K562 (cell line): Measurements from ENCODE around the gene NMUR1. TPM values are rescaled to one million over a fixed set of nuclear protein-coding genes. Genes with fewer than 3 reads are reported as not detected.

Experiments used
- ATAC-seq: fragments of 200-7000 bp; cut with Tn5 transposase; 3 replicates; pipeline ENCODE4 v1.9.1; 2020; ENCODE audit warnings: moderate library complexity
- BruUV-seq: library from RNA; stranded (reverse); fragments of 400-500 nt; replicated peaks from 2 replicates; lab custom pipeline; 2021; lab: Mats Ljungman, UMichigan
- CTCF ChIA-PET: fragments of 300-600 bp; formaldehyde crosslinking; extraction: SDS; loops from one replicate; lab custom pipeline; 2021; ENCODE audit warnings: low intra/inter-chr PET ratio; lab: Yijun Ruan, JAX
- POLR2A ChIA-PET: fragments of 300-600, 350-650 bp; sonication (Branson Sonifier 250); formaldehyde crosslinking; extraction: SDS; loops from one replicate; lab custom pipeline; 2021; ENCODE audit warnings: antibody characterized with exemption, inconsistent platforms; lab: Yijun Ruan, JAX
- DNase-seq, 4 experiments: peaks; one replicate each; pipeline versions ENCODE4 v3.0.0 to v3.0.0-alpha.2; 2011 to 2018; ENCODE audit warnings: low spot score in 3 of 4, mixed read lengths in 3 of 4; ENCODE audit errors: extremely low read depth in 1 of 4
- FAIRE-seq: peaks from 2 replicates; lab custom pipeline; 2011; peaks lifted over from hg19 to GRCh38; lab: Jason Lieb, UNC
- H2AFZ ChIP-seq: 2 replicates; pipeline ENCODE4 v1.6.0; 2011; ENCODE audit warnings: low read depth, low read length, control low read depth, inconsistent platforms
- H3K27ac ChIP-seq: fragments of 200-600 bp; 3 replicates; pipeline ENCODE4 v1.8.0; 2011; ENCODE audit warnings: low read depth, mild to moderate bottlenecking, control low read depth, inconsistent platforms, low read length, moderate library complexity, mixed read lengths; ENCODE audit errors: extremely low read depth
- H3K27me3 ChIP-seq, 2 experiments: fragments of 300-600 bp in 1 of 2; 2 replicates in 1 of 2; 3 replicates in 1 of 2; pipeline versions ENCODE4 v1.6.0 to v1.8.0; 2011; ENCODE audit warnings: inconsistent platforms in 2 of 2, low read length in 2 of 2, mild to moderate bottlenecking in 1 of 2, mixed read lengths in 1 of 2, moderate library complexity in 1 of 2; ENCODE audit not compliant: control insufficient read depth in 2 of 2, insufficient read depth in 2 of 2
- H3K36me3 ChIP-seq: fragments of 300-600 bp; 3 replicates; pipeline ENCODE4 v1.8.0; 2011; ENCODE audit warnings: mild to moderate bottlenecking, low read length, inconsistent platforms; ENCODE audit not compliant: control insufficient read depth, insufficient read depth
- H3K4me1 ChIP-seq, 2 experiments: fragments of 200-600 bp in 1 of 2; replicated peaks in 1 of 2; 2 replicates in 1 of 2; 3 replicates in 1 of 2; pipeline versions ENCODE4 v1.5.1 to v1.8.0; 2011; ENCODE audit warnings: inconsistent platforms in 2 of 2, low read length in 2 of 2, mild to moderate bottlenecking in 1 of 2, mixed read lengths in 1 of 2, moderate library complexity in 1 of 2; ENCODE audit not compliant: control insufficient read depth in 2 of 2, insufficient read depth in 2 of 2
- H3K4me2 ChIP-seq: 2 replicates; pipeline ENCODE4 v1.6.1; 2011; ENCODE audit warnings: low read length, control low read depth, inconsistent platforms, mixed read lengths; ENCODE audit not compliant: insufficient read depth
- H3K4me3 ChIP-seq: fragments of 200-600 bp; sonication (generic), shearing (Covaris generic); 2 replicates; pipeline ENCODE4 v1.5.1; 2016; ENCODE audit warnings: control low read depth, inconsistent platforms
- H3K79me2 ChIP-seq: fragments of 200-600 bp; 3 replicates; pipeline ENCODE4 v1.8.0; 2011; ENCODE audit warnings: low read length, inconsistent platforms; ENCODE audit not compliant: control insufficient read depth, insufficient read depth
- H3K9ac ChIP-seq, 2 experiments: 2 replicates each; pipeline versions ENCODE4 v1.6.0 to v1.6.1; 2011; ENCODE audit warnings: low read depth in 2 of 2, low read length in 2 of 2, control low read depth in 1 of 2, inconsistent platforms in 1 of 2, mild to moderate bottlenecking in 1 of 2, mixed read lengths in 1 of 2; ENCODE audit not compliant: insufficient read depth in 1 of 2
- H3K9me1 ChIP-seq: one replicate; pipeline ENCODE4 v1.6.0; 2011; ENCODE audit warnings: inconsistent platforms, mild to moderate bottlenecking, low read length, moderate library complexity; ENCODE audit not compliant: control insufficient read depth, insufficient read depth
- H3K9me3 ChIP-seq: replicated peaks from 2 replicates; pipeline ENCODE4 v1.5.1; 2011; ENCODE audit warnings: low read depth, low read length, inconsistent platforms; ENCODE audit not compliant: control insufficient read depth, insufficient read depth
- H4K20me1 ChIP-seq: replicated peaks from 2 replicates; pipeline ENCODE4 v1.6.1; 2011; ENCODE audit warnings: low read length, inconsistent platforms, mixed read lengths; ENCODE audit not compliant: control insufficient read depth, insufficient read depth
- BCL6 ChIP-seq: fragments of 250-450 bp; sonication (Bioruptor Pico); IDR thresholded peaks from 2 replicates; pipeline ENCODE4 v1.4.0; 2020
- CHD4 ChIP-seq: fragments of 200-600 bp; sonication (generic); IDR thresholded peaks from 3 replicates; pipeline ENCODE4 v1.6.1; 2012; ENCODE audit warnings: low read depth, mild to moderate bottlenecking, mixed read lengths, low read length, inconsistent platforms; ENCODE audit not compliant: insufficient read depth, insufficient replicate concordance, poor library complexity, severe bottlenecking
- DPF2 ChIP-seq: fragments of 450-650 bp; IDR thresholded peaks from 2 replicates; pipeline ENCODE4 v1.6.1; 2016
- FOXP1 ChIP-seq: sonication (generic); formaldehyde crosslinking; IDR thresholded peaks from 2 replicates; pipeline ENCODE4 v1.8.0; 2022; ENCODE audit warnings: mild to moderate bottlenecking, missing genetic modification reagents
- HMG20A ChIP-seq: fragments of 450-650 bp; formaldehyde crosslinking; conservative IDR thresholded peaks from 2 replicates; pipeline ENCODE4 v1.4.0; 2020; ENCODE audit warnings: mild to moderate bottlenecking, mixed read lengths
- NCOA1 ChIP-seq: fragments of 450-650 bp; IDR thresholded peaks from 2 replicates; pipeline ENCODE4 v1.6.1; 2016; ENCODE audit warnings: low read depth
- NCOR1 ChIP-seq: fragments of 450-650 bp; IDR thresholded peaks from 2 replicates; pipeline ENCODE4 v1.6.1; 2016; ENCODE audit warnings: mild to moderate bottlenecking, moderate library complexity
- NELFE ChIP-seq: IDR thresholded peaks from 2 replicates; pipeline ENCODE4 v1.6.1; 2011; ENCODE audit warnings: mild to moderate bottlenecking; ENCODE audit not compliant: insufficient read depth, insufficient read length
- OTX1 ChIP-seq: fragments of 450-650 bp; formaldehyde crosslinking; IDR thresholded peaks from 2 replicates; pipeline ENCODE4 v1.4.0; 2022; ENCODE audit warnings: mild to moderate bottlenecking
- POLR3A ChIP-seq: IDR thresholded peaks from 2 replicates; pipeline ENCODE4 v1.6.1; 2011; ENCODE audit warnings: borderline replicate concordance, mild to moderate bottlenecking, moderate library complexity; ENCODE audit not compliant: insufficient read length, insufficient read depth; ENCODE audit errors: extremely low read depth
- SNAPC5 ChIP-seq: fragments of 250-450 bp; sonication (Bioruptor Pico); IDR thresholded peaks from 2 replicates; pipeline ENCODE4 v1.8.0; 2021; ENCODE audit warnings: moderate library complexity, mild to moderate bottlenecking, inconsistent platforms
- TAF9B ChIP-seq: fragments of 450-650 bp; IDR thresholded peaks from 2 replicates; pipeline ENCODE4 v1.6.1; 2018; ENCODE audit warnings: mild to moderate bottlenecking; ENCODE audit not compliant: partially characterized antibody
- ZKSCAN3 ChIP-seq: fragments of 250-450 bp; sonication (Bioruptor Pico); IDR thresholded peaks from 2 replicates; pipeline ENCODE4 v1.4.0; 2020
- ZNF197 ChIP-seq: fragments of 200-800 bp; sonication (Bioruptor generic); IDR thresholded peaks from 2 replicates; pipeline ENCODE4 v1.6.1; 2016; ENCODE audit warnings: low read depth, missing genetic modification characterization, missing compliant biosample characterization
- ZNF41 ChIP-seq: fragments of 250-450 bp; sonication (Bioruptor Pico); conservative IDR thresholded peaks from 2 replicates; pipeline ENCODE4 v1.4.0; 2020; ENCODE audit warnings: mild to moderate bottlenecking
- ZNF444 ChIP-seq: fragments of 250-450 bp; sonication (Bioruptor Pico); IDR thresholded peaks from 2 replicates; pipeline ENCODE4 v1.4.0; 2020; ENCODE audit warnings: mild to moderate bottlenecking, moderate library complexity
- ZNF707 ChIP-seq: fragments of 250-450 bp; sonication (Bioruptor Pico); conservative IDR thresholded peaks from 2 replicates; pipeline ENCODE4 v1.8.0; 2022; ENCODE audit warnings: inconsistent platforms, mild to moderate bottlenecking, moderate library complexity
- WGBS: fragments of 100-300 bp; shearing (Covaris generic); methylation state at CpG from one replicate; pipeline ENCODE4 v1.1.6; 2016; ENCODE audit warnings: low coverage, mixed read lengths; ENCODE audit not compliant: insufficient coverage; ENCODE audit errors: missing lambda C conversion rate; 5-methylcytosine and 5-hydroxymethylcytosine counted together
- in situ Hi-C: fragments of 300-500 bp; cut with MboI; formaldehyde crosslinking; loops from 4 replicates; pipeline ENCODE4 v1.15.0; 2018; ENCODE audit warnings: inconsistent platforms, mixed read lengths
- intact Hi-C: fragments of 100-400 bp; cut with micrococcal nuclease; formaldehyde crosslinking; loops from 2 replicates; pipeline ENCODE4 v1.14.2; 2022
- polyA plus RNA-seq, 8 experiments: library from polyadenylated mRNA; depleted of rRNA in 4 of 8; stranded (reverse) in 5 of 8; unstranded in 3 of 8; fragments of >200 nt; fragmentation: Nextera tagmentation in 2 of 8; fragmentation: Illumina TruSeq in 1 of 8; extraction: Ambion mirVana in 2 of 8; extraction: Trizol in 1 of 8; gene quantifications; 2 replicates each; pipeline versions ENCODE4 v1.2.1 to v1.2.3, GENCODE V29; 2011 to 2014; ENCODE audit warnings: inconsistent platforms in 1 of 8, missing spikeins in 1 of 8
- total RNA-seq, 7 experiments: library from RNA; depleted of rRNA in 6 of 7; stranded (reverse); fragments of >200 nt in 6 of 7; fragmentation: Illumina TruSeq in 2 of 7; extraction: Trizol in 2 of 7; gene quantifications; 2 replicates each; pipeline versions ENCODE4 v1.2.1 to v1.2.3, GENCODE V29; 2011 to 2021; ENCODE audit warnings: low replicate concordance in 1 of 7

NMUR1 gene
- total and polyA plus RNA-seq, 9 of the 15 experiments (the other 6 are each of a cell fraction or from before 2014, with no cell fraction given) = 0.01 to 0.27 (median 0.15) TPM

DNA sequence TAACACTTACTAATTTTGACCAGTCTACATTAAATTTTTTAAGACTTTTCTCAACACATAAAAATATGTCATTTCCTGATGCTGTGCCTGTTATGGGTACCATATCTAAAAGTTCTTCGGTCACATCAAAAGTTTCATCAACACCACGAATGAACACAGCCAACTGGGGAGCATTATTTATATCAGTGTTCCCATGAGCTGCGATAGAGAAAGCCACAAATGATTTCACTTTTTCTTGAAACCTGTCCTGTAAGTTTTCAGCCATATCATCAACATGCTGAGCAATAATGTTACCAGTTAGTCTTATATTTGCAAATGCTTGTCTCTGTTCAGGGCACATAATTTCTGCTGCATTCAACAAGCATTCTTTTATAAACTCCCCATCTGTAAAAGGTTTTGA, 35.6 kb downstream of the NMUR1 start:
- no peaks in the 10 kb centered on the region for H3K27me3 ChIP-seq
- H3K9me1 ChIP-seq = no peaks in the 10 kb centered on the region
- H3K9ac ChIP-seq = no peak overlapping the region
- no TSS peak for BruUV-seq
- H3K79me2 ChIP-seq = no peaks in the 10 kb centered on the region
- no peak overlapping the region for H2AFZ ChIP-seq
- no peaks in the 10 kb centered on the region for H4K20me1 ChIP-seq
- TF ChIP-seq ZNF707 (CRISPR knock-in tag) (no peak), DPF2 (no peak), ZNF197 (CRISPR knock-in tag) (no peak), ZNF444 (no peak), BCL6 (CRISPR knock-in tag) (no peak), OTX1 (CRISPR knock-in tag) (no peak), POLR3A (no peak), NCOA1 (no peak), TAF9B (no peak), FOXP1 (CRISPR knock-in tag) (no peak), HMG20A (no peak), ZKSCAN3 (CRISPR knock-in tag) (no peak), SNAPC5 (CRISPR knock-in tag) (no peak), ZNF41 (CRISPR knock-in tag) (no peak), NCOR1 (no peak), NELFE (no peak), CHD4 (no peak)
- no peak overlapping the region for H3K4me3 ChIP-seq
- no peaks in the 10 kb centered on the region for H3K9me3 ChIP-seq
- no peaks in the 10 kb centered on the region for H3K36me3 ChIP-seq
- ATAC-seq (no peak), DNase-seq (no peak), FAIRE-seq (no peak)
- in situ Hi-C loops = no loop called here
- ChIA-PET CTCF (no interaction called here), POLR2A (no interaction called here)
- no peak overlapping the region for H3K27ac ChIP-seq
- H3K4me2 ChIP-seq = no peak overlapping the region
- H3K4me1 ChIP-seq = no peaks in the 10 kb centered on the region
- 10% methylated on average over 3 of the region's 3 CpGs for WGBS
- intact Hi-C loops = no loop called here
